Mucosa of stomach (tissue), 1 donor: ENCODE measurements around the gene WIPI1.

Experiments
- H3K27me3 ChIP-seq: one replicate; pipeline ENCODE4 v1.7.0; 2013; ENCODE audit warnings: mild to moderate bottlenecking, low read length; ENCODE audit not compliant: control insufficient read depth, insufficient read depth
- H3K36me3 ChIP-seq: one replicate; pipeline ENCODE4 v1.7.0; 2013; ENCODE audit warnings: low read length; ENCODE audit not compliant: control insufficient read depth, insufficient read depth
- H3K4me1 ChIP-seq: one replicate; pipeline ENCODE4 v1.7.0; 2013; ENCODE audit warnings: mild to moderate bottlenecking, low read length; ENCODE audit not compliant: control insufficient read depth, insufficient read depth
- H3K4me3 ChIP-seq: one replicate; pipeline ENCODE4 v1.7.0; 2013; ENCODE audit warnings: low read length
- H3K9ac ChIP-seq: one replicate; pipeline ENCODE4 v1.7.0; 2013; ENCODE audit warnings: mild to moderate bottlenecking, low read length, moderate library complexity
- H3K9me3 ChIP-seq: one replicate; pipeline ENCODE4 v1.7.0; 2013; ENCODE audit warnings: mild to moderate bottlenecking, low read length, moderate library complexity; ENCODE audit not compliant: control insufficient read depth
- donor health status: Pancreatic carcinoma.

The WIPI1 gene

GRCh38 chr17:68397108-68397536 lies 60.2 kb downstream of the WIPI1 start:
- H3K4me1 ChIP-seq = no peaks in the 10 kb centered on the region
- no peak overlapping the region for H3K4me3 ChIP-seq
- no peaks in the 10 kb centered on the region for H3K36me3 ChIP-seq
- no peak overlapping the region for H3K9ac ChIP-seq
- H3K9me3 ChIP-seq = no peaks in the 10 kb centered on the region
- no peaks in the 10 kb centered on the region for H3K27me3 ChIP-seq

DNA sequence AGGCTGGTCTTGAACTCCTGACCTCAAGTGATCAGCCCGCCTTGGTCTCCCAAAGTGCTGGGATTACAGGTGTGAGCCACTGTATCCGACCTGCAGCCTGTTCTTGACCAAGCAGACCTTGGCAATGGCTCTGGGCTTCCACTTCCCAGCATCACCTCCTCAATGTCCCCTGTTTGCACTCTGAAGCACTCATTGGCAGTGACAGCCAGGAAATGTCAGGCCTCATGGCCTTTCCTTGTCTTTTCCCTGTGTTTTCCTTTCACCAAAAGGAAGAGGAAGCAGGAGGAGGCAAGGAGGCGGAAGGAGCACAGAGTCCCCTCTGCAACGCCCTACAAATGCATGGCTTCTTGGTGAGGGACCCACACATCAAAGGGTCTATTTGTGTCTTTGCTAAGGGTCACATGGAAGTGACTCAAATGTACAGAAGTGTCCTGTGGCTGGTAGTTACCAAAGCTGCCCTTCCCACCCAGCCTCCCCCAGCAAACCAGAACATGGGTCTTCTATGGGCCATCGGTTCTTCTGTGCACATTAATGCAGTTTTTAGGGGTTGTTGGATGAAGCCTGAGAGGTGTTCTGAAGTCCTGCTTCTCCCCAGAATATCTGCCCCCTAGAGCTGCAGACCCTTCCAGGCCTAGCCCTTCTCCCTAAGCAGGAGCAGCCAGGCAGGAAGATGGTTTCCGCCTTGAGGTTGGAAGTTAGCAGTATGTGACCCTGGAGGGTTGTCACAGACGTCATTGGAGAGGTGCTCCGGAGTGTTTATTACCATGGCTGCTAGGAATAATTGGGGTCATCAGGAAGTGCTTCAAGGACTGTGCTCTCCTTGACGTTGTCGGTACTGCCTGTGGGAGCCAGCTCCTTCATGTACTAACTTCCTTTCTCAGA lies 60.8 kb downstream of the WIPI1 start:
- Histone ChIP-seq H3K9ac (no peak overlapping the region), H3K4me3 (no peak overlapping the region), H3K36me3 (no peaks in the 10 kb centered on the region), H3K4me1 (no peaks in the 10 kb centered on the region), H3K27me3 (no peaks in the 10 kb centered on the region), H3K9me3 (no peaks in the 10 kb centered on the region)

GRCh38 chr17:68394608-68395331 lies 62.5 kb downstream of the WIPI1 start:
- no peaks in the 10 kb centered on the region for H3K9me3 ChIP-seq
- no peaks in the 10 kb centered on the region for H3K36me3 ChIP-seq
- H3K27me3 ChIP-seq = no peaks in the 10 kb centered on the region
- no peak overlapping the region for H3K9ac ChIP-seq
- no peaks in the 10 kb centered on the region for H3K4me1 ChIP-seq
- no peak overlapping the region for H3K4me3 ChIP-seq

- H3K9me3 ChIP-seq = no peaks in the 10 kb centered on the region
- no peaks in the 10 kb centered on the region for H3K4me1 ChIP-seq
- H3K27me3 ChIP-seq = no peaks in the 10 kb centered on the region
- no peaks in the 10 kb centered on the region for H3K36me3 ChIP-seq
- H3K9ac ChIP-seq = no peak overlapping the region
- no peak overlapping the region for H3K4me3 ChIP-seq
These were observed 65.6 kb downstream of the WIPI1 start for GRCh38 chr17:68391561-68392268.

GRCh38 chr17:68390888-68391545 lies 66.3 kb downstream of the WIPI1 start:
- Histone ChIP-seq H3K9me3 (no peaks in the 10 kb centered on the region), H3K4me3 (no peak overlapping the region), H3K36me3 (no peaks in the 10 kb centered on the region), H3K4me1 (no peaks in the 10 kb centered on the region), H3K9ac (no peak overlapping the region), H3K27me3 (no peaks in the 10 kb centered on the region)

GRCh38 chr17:68389041-68389440 lies 68.3 kb downstream of the WIPI1 start:
- Histone ChIP-seq H3K27me3 (no peaks in the 10 kb centered on the region), H3K36me3 (no peaks in the 10 kb centered on the region), H3K4me3 (no peak overlapping the region), H3K9ac (no peak overlapping the region), H3K9me3 (no peaks in the 10 kb centered on the region), H3K4me1 (no peaks in the 10 kb centered on the region)

GRCh38 chr17:68387435-68388218 lies 69.7 kb downstream of the WIPI1 start:
- H3K27me3 ChIP-seq = no peaks in the 10 kb centered on the region
- H3K4me1 ChIP-seq = no peaks in the 10 kb centered on the region
- H3K9ac ChIP-seq = no peak overlapping the region
- H3K36me3 ChIP-seq = no peaks in the 10 kb centered on the region
- no peaks in the 10 kb centered on the region for H3K9me3 ChIP-seq
- H3K4me3 ChIP-seq = no peak overlapping the region

DNA sequence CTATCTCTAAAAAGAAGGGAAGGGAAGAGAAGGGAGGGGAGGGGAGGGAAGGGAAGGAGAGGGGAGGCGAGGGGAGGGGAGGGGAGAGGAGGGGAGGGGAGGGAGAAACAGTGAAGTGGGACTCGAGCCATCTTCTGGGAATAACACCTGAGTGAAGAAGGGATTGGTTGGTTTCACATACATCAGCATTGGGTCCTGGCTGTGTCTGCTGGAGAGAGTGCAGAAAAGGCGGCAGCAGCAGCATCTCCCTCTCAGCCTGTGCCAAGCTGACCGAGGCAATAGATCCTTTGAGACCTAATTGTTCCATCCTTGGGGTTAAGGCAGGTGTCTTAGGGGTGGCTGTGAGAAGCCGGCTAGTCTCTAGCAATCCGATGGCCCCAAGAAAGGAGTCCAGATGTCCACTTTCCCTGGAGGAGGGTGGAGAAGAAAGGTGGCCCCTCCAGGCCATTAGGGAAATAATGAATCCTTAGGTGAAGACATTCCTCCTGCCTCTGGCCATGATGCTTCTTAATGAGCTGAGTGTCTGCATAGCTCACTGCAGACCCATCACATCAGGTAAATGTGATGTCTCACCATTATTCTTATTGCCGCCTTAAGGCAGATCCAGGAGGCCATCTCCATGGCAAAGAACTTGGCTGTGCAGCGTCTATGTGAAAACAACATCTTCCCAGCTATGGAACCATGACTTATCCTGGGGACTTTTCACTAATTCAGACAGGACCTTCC lies 71.6 kb downstream of the WIPI1 start:
- Histone ChIP-seq H3K27me3 (no peaks in the 10 kb centered on the region), H3K9me3 (no peaks in the 10 kb centered on the region), H3K9ac (no peak overlapping the region), H3K4me1 (no peaks in the 10 kb centered on the region), H3K36me3 (no peaks in the 10 kb centered on the region), H3K4me3 (no peak overlapping the region)

DNA sequence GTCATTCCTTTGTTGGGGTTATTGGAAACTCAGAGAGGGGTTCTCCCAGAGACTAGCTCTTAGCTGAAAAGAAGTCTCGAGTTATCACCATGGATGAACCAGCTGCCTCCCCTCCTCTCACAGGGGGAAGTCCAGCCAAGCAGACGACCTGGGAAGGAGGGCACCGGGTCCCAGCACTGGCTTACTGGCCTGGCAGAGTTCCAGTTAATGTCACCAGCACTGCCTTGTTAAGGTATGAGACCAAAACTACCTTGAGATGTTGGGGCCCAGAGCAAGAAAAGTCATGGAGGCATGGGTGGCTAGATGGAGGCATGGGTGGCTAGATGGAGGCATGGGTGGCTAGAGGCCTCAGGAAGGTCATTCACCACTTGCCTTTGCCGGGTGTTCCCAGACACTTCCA lies 72.4 kb downstream of the WIPI1 start:
- Histone ChIP-seq H3K4me1 (no peaks in the 10 kb centered on the region), H3K27me3 (no peaks in the 10 kb centered on the region), H3K9ac (no peak overlapping the region), H3K36me3 (no peaks in the 10 kb centered on the region), H3K4me3 (no peak overlapping the region), H3K9me3 (no peaks in the 10 kb centered on the region)

GRCh38 chr17:68384471-68384870 lies 72.8 kb downstream of the WIPI1 start:
- no peaks in the 10 kb centered on the region for H3K36me3 ChIP-seq
- H3K4me3 ChIP-seq = no peak overlapping the region
- no peak overlapping the region for H3K9ac ChIP-seq
- no peaks in the 10 kb centered on the region for H3K9me3 ChIP-seq
- H3K4me1 ChIP-seq = no peaks in the 10 kb centered on the region
- no peaks in the 10 kb centered on the region for H3K27me3 ChIP-seq
